ENCODE results near the gene LRRC30. TPM values are rescaled to one million over a fixed set of nuclear protein-coding genes. Genes with fewer than 3 reads are reported as not detected.
"Not testable (repeated sequence)": the region's sequence is repeated elsewhere in the genome, so short reads cannot be mapped to it uniquely, and the experiment has no call there.

The LRRC30 gene
- total RNA-seq, 1 donor = not detected

GRCh38 chr18:7197854-7198253, 33.0 kb upstream of the LRRC30 start:
- DNase-seq (ENCODE audit: low read depth) = no peak
- no peak for TF ChIP-seq CTCF (IDR thresholded peaks at IDR 0.05; ENCODE audit: insufficient read depth, low read length)
- H3K4me3 ChIP-seq (ENCODE audit: low read depth, low read length) = no peak overlapping the region

GRCh38 chr18:7198326-7198725, 32.6 kb upstream of the LRRC30 start:
- no peak overlapping the region for H3K4me3 ChIP-seq (ENCODE audit: low read depth, low read length)
- TF ChIP-seq CTCF (IDR thresholded peaks at IDR 0.05; ENCODE audit: insufficient read depth, low read length) = no peak
- no peak for DNase-seq (ENCODE audit: low read depth)

- no peak for DNase-seq (ENCODE audit: low read depth)
- TF ChIP-seq CTCF (IDR thresholded peaks at IDR 0.05; ENCODE audit: insufficient read depth, low read length) = no peak
- H3K4me3 ChIP-seq (ENCODE audit: low read depth, low read length) = no peak overlapping the region
Observed at GRCh38 chr18:7201096-7201495, 29.8 kb upstream of the LRRC30 start.

GRCh38 chr18:7202169-7202568, 28.7 kb upstream of the LRRC30 start:
- H3K4me3 ChIP-seq (ENCODE audit: low read depth, low read length) = no peak overlapping the region
- no peak for TF ChIP-seq CTCF (IDR thresholded peaks at IDR 0.05; ENCODE audit: insufficient read depth, low read length)
- DNase-seq (ENCODE audit: low read depth) = no peak

- not testable (repeated sequence) for DNase-seq (ENCODE audit: low read depth)
Observed at GRCh38 chr18:7203601-7204000, 27.3 kb upstream of the LRRC30 start.

GRCh38 chr18:7205346-7205745, 25.5 kb upstream of the LRRC30 start:
- H3K4me3 ChIP-seq (ENCODE audit: low read depth, low read length) = no peak overlapping the region
- no peak for DNase-seq (ENCODE audit: low read depth)
- no peak for TF ChIP-seq CTCF (IDR thresholded peaks at IDR 0.05; ENCODE audit: insufficient read depth, low read length)

More at GRCh38 chr18:7203601-7204000, 27.3 kb upstream of the LRRC30 start:
- not testable (repeated sequence) for H3K4me3 ChIP-seq (ENCODE audit: low read depth, low read length)

GRCh38 chr18:7206217-7206616, 24.7 kb upstream of the LRRC30 start:
- no peak overlapping the region for H3K4me3 ChIP-seq (ENCODE audit: low read depth, low read length)
- no peak for DNase-seq (ENCODE audit: low read depth)
- TF ChIP-seq CTCF (IDR thresholded peaks at IDR 0.05; ENCODE audit: insufficient read depth, low read length) = no peak
